WERI-Rb-1 (cell line): Measurements from ENCODE around the gene VAT1L.

ENCODE experiments used
- DNase-seq: peaks from one replicate; pipeline ENCODE4 v3.0.0-alpha.2; 2020
- H3K27ac ChIP-seq: fragments of 250-450 bp; sonication (Bioruptor Pico); 2 replicates; pipeline ENCODE4 v1.5.1; 2020; ENCODE audit warnings: mild to moderate bottlenecking, moderate library complexity
- H3K27me3 ChIP-seq: fragments of 250-450 bp; sonication (Bioruptor Pico); 2 replicates; pipeline ENCODE4 v1.5.1; 2021; ENCODE audit warnings: mild to moderate bottlenecking, low read depth, moderate library complexity; ENCODE audit not compliant: insufficient read depth, severe bottlenecking
- H3K36me3 ChIP-seq: fragments of 250-450 bp; sonication (Bioruptor Pico); 2 replicates; pipeline ENCODE4 v1.5.1; 2020; ENCODE audit warnings: mild to moderate bottlenecking, moderate library complexity
- H3K4me3 ChIP-seq: 2 replicates; pipeline ENCODE4 v1.5.1; 2011; ENCODE audit warnings: low read depth, mild to moderate bottlenecking, control low read depth, low read length
- H3K9me3 ChIP-seq: fragments of 250-450 bp; sonication (Bioruptor Pico); 2 replicates; pipeline ENCODE4 v1.5.1; 2021; ENCODE audit warnings: mild to moderate bottlenecking, moderate library complexity; ENCODE audit not compliant: severe bottlenecking
- TF ChIP-seq, protein P1 (sequence below): IDR thresholded peaks from 2 replicates; pipeline ENCODE4 v1.5.1; 2011; ENCODE audit warnings: low read depth, mild to moderate bottlenecking, control low read depth, inconsistent platforms, low read length

Gene VAT1L

DNA sequence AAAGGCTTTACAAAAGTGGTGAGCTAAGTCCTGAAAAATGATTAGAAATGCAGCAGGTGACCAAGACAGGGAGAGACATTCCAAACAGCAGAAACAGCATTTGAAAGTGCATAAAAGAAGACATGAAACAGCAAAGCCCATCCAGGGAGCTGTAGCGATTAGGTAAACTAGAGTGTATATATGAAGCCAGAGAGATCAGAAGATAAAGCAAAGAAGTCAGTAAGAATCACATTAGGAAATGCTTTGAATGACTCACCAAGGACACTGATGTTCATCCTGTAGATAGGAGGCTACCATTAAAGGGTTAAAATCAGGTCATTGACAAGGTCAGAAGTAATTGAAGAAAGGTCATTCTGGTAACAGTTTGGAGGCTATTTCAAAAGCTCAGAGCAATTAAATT is 27.6 kb upstream of the VAT1L start:
- no peaks in the 10 kb centered on the region for H3K9me3 ChIP-seq
- no peak overlapping the region for H3K27ac ChIP-seq
- no peak overlapping the region for H3K4me3 ChIP-seq
- H3K36me3 ChIP-seq = no peaks in the 10 kb centered on the region
- TF ChIP-seq, protein P1, sequence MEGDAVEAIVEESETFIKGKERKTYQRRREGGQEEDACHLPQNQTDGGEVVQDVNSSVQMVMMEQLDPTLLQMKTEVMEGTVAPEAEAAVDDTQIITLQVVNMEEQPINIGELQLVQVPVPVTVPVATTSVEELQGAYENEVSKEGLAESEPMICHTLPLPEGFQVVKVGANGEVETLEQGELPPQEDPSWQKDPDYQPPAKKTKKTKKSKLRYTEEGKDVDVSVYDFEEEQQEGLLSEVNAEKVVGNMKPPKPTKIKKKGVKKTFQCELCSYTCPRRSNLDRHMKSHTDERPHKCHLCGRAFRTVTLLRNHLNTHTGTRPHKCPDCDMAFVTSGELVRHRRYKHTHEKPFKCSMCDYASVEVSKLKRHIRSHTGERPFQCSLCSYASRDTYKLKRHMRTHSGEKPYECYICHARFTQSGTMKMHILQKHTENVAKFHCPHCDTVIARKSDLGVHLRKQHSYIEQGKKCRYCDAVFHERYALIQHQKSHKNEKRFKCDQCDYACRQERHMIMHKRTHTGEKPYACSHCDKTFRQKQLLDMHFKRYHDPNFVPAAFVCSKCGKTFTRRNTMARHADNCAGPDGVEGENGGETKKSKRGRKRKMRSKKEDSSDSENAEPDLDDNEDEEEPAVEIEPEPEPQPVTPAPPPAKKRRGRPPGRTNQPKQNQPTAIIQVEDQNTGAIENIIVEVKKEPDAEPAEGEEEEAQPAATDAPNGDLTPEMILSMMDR = no peak
- no peaks in the 10 kb centered on the region for H3K27me3 ChIP-seq
- DNase-seq = no peak

DNA sequence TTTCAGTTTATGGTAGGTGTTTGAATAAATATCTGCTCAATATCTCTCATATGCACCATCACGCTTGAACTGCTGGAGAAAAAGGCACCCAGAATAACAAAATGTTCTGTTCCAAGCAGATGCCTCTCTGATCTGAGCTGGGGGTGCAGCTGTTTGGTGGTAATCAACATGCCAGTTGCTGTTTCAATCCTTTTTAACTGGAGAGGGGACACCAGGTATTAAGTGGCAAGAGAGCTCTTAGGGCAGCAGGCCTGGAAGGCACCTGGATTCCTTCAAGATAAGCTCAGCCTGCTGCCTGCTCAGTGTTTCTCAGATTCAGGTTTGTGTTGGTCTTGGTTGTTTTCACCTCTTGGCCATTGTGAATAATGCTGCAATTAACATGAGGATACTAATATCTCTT is 27.2 kb upstream of the VAT1L start:
- no peaks in the 10 kb centered on the region for H3K9me3 ChIP-seq
- H3K27ac ChIP-seq = no peak overlapping the region
- TF ChIP-seq, protein P1 = no peak
- H3K36me3 ChIP-seq = no peaks in the 10 kb centered on the region
- DNase-seq = no peak
- H3K4me3 ChIP-seq = no peak overlapping the region
- no peaks in the 10 kb centered on the region for H3K27me3 ChIP-seq

DNA sequence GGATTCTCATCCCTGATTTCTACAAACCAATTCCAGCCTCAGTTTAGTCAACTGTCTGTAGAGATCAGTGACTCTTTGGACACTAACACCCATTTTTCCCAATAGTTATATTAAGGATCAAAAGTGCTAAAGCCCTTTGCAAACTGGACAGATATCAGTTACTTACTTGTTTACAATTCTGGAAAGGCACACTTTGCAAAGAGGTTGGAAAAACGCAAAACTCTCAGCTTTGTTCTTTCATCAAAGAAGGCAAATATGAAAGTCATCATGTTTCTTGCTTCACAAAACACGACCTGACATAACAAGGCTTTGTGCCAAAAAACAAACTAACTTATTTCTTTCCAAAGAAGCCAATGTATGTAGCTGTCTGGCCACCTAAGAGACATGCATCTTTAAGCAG is 26.1 kb upstream of the VAT1L start:
- H3K4me3 ChIP-seq = no peak overlapping the region
- no peaks in the 10 kb centered on the region for H3K36me3 ChIP-seq
- TF ChIP-seq, protein P1 = no peak

DNA sequence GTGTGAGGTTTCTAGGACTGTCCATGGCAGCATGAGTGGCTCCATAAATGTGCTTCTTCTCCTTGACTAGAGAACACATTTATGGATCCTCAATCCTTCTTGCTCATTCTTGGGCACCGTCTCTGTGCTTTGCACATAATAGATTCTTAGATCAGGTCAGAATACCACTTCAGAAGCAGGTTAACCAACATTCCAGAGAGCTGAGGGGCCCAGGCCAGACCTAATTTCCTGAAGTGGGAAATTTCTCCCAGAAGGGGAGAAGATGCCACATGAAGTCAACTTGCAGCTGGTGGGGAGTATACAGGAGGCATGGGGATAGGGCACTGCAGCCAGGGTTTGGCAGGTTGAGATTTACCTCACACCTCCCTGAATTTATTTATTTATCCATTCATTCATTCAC is 24.4 kb upstream of the VAT1L start:
- no peak for DNase-seq
- no peak overlapping the region for H3K27ac ChIP-seq
- H3K27me3 ChIP-seq = no peaks in the 10 kb centered on the region
- no peaks in the 10 kb centered on the region for H3K36me3 ChIP-seq
- H3K9me3 ChIP-seq = no peaks in the 10 kb centered on the region
- TF ChIP-seq, protein P1 = no peak
- H3K4me3 ChIP-seq = no peak overlapping the region

More for the DNA sequence above, 26.1 kb upstream of the VAT1L start:
- no peak for DNase-seq
- H3K27ac ChIP-seq = no peak overlapping the region
- H3K9me3 ChIP-seq = no peaks in the 10 kb centered on the region
- no peaks in the 10 kb centered on the region for H3K27me3 ChIP-seq

DNA sequence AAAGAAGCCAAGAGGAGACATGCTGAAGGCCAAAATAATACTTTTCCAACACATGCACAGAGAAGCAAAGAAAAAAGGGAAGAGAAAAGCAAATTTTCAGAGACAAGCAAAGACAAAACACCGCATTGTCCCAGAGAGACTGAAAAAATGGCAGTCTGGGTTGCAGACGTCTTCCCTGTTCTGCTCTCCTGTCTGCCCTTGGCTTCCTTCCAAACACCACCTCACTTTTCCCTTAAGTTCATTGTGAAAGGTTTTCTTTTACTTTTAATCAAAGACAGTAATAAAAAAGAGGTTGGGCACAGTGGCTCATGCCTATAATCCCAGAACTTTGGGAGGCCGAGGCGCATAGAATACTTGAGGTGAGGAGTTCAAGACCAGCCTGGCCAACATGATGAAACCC is 21.2 kb upstream of the VAT1L start:
- no peak overlapping the region for H3K4me3 ChIP-seq
- H3K27me3 ChIP-seq = no peaks in the 10 kb centered on the region
- H3K9me3 ChIP-seq = no peaks in the 10 kb centered on the region
- TF ChIP-seq, protein P1 = no peak
- H3K36me3 ChIP-seq = no peaks in the 10 kb centered on the region
- H3K27ac ChIP-seq = no peak overlapping the region
- no peak for DNase-seq

DNA sequence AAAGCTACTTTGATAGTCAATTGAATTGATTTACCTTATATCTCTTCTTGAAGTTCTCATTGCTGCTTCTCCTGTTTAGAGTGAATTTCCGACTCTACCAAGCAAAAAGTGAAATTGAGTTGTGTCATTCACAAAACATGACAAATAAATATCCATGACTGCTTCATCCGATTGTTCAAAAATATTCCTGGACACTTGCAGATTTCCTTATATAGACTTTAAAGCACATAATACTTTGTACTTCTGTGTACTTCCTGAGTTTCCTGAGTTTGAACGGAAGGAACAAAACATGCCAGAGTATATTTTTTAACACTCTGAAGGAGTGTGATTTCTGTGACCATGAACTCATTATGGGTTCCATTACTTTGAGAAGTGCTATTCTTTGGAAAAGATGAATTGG is 20.5 kb upstream of the VAT1L start:
- TF ChIP-seq, protein P1 = no peak
- no peaks in the 10 kb centered on the region for H3K36me3 ChIP-seq
- H3K4me3 ChIP-seq = no peak overlapping the region
- DNase-seq = no peak
- H3K27me3 ChIP-seq = no peaks in the 10 kb centered on the region
- H3K27ac ChIP-seq = no peak overlapping the region
- H3K9me3 ChIP-seq = no peaks in the 10 kb centered on the region
